Breast epithelium (tissue), 4 donors: Measurements from ENCODE around the gene CRPPA. TPM values are rescaled to one million over a fixed set of nuclear protein-coding genes. Genes with fewer than 3 reads are reported as not detected.
"Not testable (repeated sequence)": the region's sequence is repeated elsewhere in the genome, so short reads cannot be mapped to it uniquely, and the experiment has no call there.

Source experiments
- DNase-seq, 2 donors: peaks; one replicate each; pipeline ENCODE4 v3.0.0-alpha.2; 2019; ENCODE audit warnings: low spot score in 2 of 2
- H3K27ac ChIP-seq, 2 donors: fragments of 200-600 bp; sonication (generic) in 1 of 2; one replicate each; pipeline ENCODE4 v1.5.1; 2016 to 2019; ENCODE audit warnings: mild to moderate bottlenecking in 1 of 2
- H3K27me3 ChIP-seq, 2 donors: fragments of 200-600 bp; sonication (generic) in 1 of 2; one replicate each; pipeline versions ENCODE4 v1.5.1 to v1.6.0; 2017 to 2019; ENCODE audit warnings: control low read depth in 1 of 2, mild to moderate bottlenecking in 1 of 2
- H3K36me3 ChIP-seq: fragments of 200-600 bp; one replicate; pipeline ENCODE4 v1.5.1; 2019
- H3K4me1 ChIP-seq, 2 donors: fragments of 200-600 bp; sonication (generic); one replicate each; pipeline ENCODE4 v1.5.1; 2016 to 2019; ENCODE audit warnings: control low read depth in 1 of 2
- H3K4me3 ChIP-seq, 3 donors: fragments of 200-600 bp; sonication (generic); 1 replicate in 2 of 3; 2 replicates in 1 of 3; pipeline ENCODE4 v1.5.1; 2016 to 2019; ENCODE audit warnings: mild to moderate bottlenecking in 3 of 3, moderate library complexity in 2 of 3
- H3K9me3 ChIP-seq, 2 donors: fragments of 200-600 bp; sonication (generic) in 1 of 2; one replicate each; pipeline ENCODE4 v1.5.1; 2016 to 2019; ENCODE audit warnings: control low read depth in 1 of 2
- CTCF ChIP-seq, 3 donors: fragments of 450-650 bp; IDR thresholded peaks; one replicate each; pipeline ENCODE4 v1.5.1; 2016 to 2017; ENCODE audit warnings: antibody characterized with exemption in 3 of 3, mild to moderate bottlenecking in 3 of 3, moderate library complexity in 3 of 3
- POLR2A ChIP-seq: fragments of 450-650 bp; IDR thresholded peaks from one replicate; pipeline ENCODE4 v1.6.1; 2016; ENCODE audit warnings: antibody characterized with exemption, mild to moderate bottlenecking, moderate library complexity
- POLR2AphosphoS5 ChIP-seq, 3 donors: sonication (generic); formaldehyde crosslinking; IDR thresholded peaks; one replicate each; pipeline ENCODE4 v1.6.1; 2017; ENCODE audit warnings: antibody characterized with exemption in 3 of 3
- intact Hi-C: fragments of 100-400 bp; cut with DNase I; formaldehyde crosslinking; loops from one replicate; pipeline ENCODE4 v1.15.1; 2023; ENCODE audit warnings: low total_unique reads
- total RNA-seq, 3 donors: library from RNA; depleted of rRNA; stranded (reverse); fragments of >200 nt; gene quantifications; one replicate each; pipeline ENCODE4 v1.1.0, GENCODE V29; 2016

The CRPPA gene
- total RNA-seq, 3 donors from 2014 or later: 1.9 to 6.0 (median 2.9) TPM

DNA sequence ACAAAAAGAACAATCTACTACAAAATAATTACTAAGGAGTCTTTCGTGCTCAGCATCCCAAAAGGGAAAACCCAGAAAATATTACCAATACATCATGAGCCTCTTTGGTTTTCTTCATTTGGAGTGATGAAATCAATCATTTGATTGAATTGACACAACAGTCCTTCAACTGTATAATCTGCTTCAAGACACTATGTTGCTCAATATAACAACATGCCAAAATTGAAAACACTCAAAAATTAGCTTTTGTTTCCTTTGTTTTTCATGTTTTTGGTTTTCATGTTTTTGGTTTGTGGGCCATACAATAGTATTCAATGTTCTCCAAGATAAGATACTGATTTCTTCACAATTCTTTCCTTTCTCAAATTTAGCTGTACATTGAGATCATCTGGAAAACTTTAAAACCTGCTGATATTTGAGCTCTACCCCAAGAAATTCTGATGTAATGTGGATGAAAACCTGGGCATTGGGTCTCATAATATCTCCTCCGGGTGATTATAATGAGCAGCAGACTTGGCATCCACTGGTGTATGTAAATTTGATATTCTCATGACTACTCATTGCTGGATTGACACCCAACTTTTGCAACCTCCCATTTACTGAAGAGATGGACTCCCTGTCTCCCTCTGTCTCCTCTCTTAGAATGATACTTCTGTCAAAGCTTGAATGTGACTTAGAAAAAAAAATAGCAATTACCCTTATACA lies 39.6 kb upstream of the CRPPA start:
- Histone ChIP-seq H3K4me3 (no peak overlapping the region), H3K9me3 (no peaks in the 10 kb centered on the region), H3K27ac (no peak overlapping the region), H3K36me3 (no peaks in the 10 kb centered on the region), H3K27me3 (no peaks in the 10 kb centered on the region), H3K4me1 (no peaks in the 10 kb centered on the region)
- intact Hi-C loops: no loop called here
- TF ChIP-seq POLR2A: no peak
- TF ChIP-seq POLR2AphosphoS5 (IDR thresholded peaks at IDR 0.05): no peak
- TF ChIP-seq CTCF (IDR thresholded peaks at IDR 0.05): no peak
- no peak for DNase-seq

DNA sequence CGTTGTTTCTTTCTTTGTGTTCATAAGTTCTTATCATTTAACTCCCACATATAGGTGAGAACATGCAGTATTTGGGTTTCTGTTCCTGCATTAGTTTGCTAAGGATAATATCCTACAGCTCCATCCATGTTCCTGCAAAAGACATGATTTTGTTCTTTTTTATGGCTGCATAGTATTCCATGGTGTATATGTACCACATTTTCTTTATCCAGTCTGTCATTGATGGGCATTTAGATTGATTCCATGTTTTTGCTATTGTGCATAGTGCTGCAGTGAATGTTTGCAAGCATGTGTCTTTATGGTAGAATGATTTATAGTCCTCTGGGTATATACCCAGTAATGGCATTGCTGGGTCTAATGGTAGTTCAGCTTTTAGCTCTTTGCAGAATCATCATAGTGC lies 35.0 kb upstream of the CRPPA start:
- H3K4me3 ChIP-seq, intact Hi-C loops, H3K9me3 ChIP-seq, H3K4me1 ChIP-seq, H3K36me3 ChIP-seq, DNase-seq, H3K27me3 ChIP-seq, H3K27ac ChIP-seq: not testable (repeated sequence)

DNA sequence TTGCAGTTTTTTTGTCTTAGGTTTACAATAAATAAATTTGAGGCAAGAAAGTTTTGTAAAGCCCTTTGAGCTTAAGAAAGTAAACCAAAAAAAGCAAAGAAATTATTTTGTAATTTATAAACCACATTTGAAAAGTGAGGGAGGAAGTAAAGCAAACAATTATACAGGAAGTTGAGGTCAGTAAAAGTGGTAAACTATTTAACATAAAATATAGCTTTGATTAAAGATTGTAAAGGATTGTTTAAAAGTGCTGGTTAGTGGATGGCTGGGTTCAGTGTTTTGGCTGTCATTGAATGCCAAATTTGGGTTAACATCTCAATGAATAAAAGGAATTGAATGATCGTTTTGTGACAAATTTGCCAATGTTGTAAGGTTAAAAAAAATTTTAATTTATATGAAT lies 34.3 kb upstream of the CRPPA start:
- no peak for DNase-seq
- Histone ChIP-seq H3K9me3 (no peaks in the 10 kb centered on the region), H3K4me3 (no peak overlapping the region), H3K27me3 (no peaks in the 10 kb centered on the region), H3K36me3 (no peaks in the 10 kb centered on the region), H3K27ac (no peak overlapping the region), H3K4me1 (no peaks in the 10 kb centered on the region)
- no peak for TF ChIP-seq POLR2AphosphoS5 (IDR thresholded peaks at IDR 0.05)
- no peak for TF ChIP-seq POLR2A
- intact Hi-C loops: no loop called here

DNA sequence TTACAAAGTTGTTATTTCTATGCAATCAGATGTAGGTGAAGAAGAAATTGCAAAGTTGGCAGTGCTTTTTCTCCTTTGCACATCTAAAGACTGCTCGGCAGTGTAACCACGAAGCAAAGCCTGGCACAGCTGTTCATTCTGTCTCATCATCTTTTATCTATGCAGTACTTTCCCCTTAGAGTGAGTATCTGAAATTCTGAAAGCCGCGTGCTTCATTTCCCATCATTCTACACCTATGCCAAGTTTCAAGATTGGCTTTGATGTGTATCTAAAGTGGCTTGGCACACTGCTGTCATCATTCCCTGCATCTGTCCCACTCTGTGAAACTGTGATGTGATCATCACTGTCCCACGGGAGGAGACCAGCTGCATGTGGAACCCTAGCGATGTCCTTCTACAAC lies 29.0 kb upstream of the CRPPA start:
- intact Hi-C loops: no loop called here
- Histone ChIP-seq H3K9me3 (no peaks in the 10 kb centered on the region), H3K36me3 (no peaks in the 10 kb centered on the region), H3K27me3 (no peaks in the 10 kb centered on the region), H3K27ac (no peak overlapping the region), H3K4me3 (no peak overlapping the region), H3K4me1 (no peaks in the 10 kb centered on the region)
- no peak for TF ChIP-seq CTCF (IDR thresholded peaks at IDR 0.05)
- TF ChIP-seq POLR2A: no peak
- TF ChIP-seq POLR2AphosphoS5 (IDR thresholded peaks at IDR 0.05): no peak
- no peak for DNase-seq

GRCh38 chr7:16447876-16448275 lies 26.5 kb upstream of the CRPPA start:
- H3K27ac ChIP-seq: peak overlapping the region in 1 of 2 donors; percentile 15
- no peak for DNase-seq
- no peaks in the 10 kb centered on the region for H3K27me3 ChIP-seq
- no peaks in the 10 kb centered on the region for H3K9me3 ChIP-seq
- TF ChIP-seq CTCF (IDR thresholded peaks at IDR 0.05) (no peak), POLR2A (no peak), POLR2AphosphoS5 (IDR thresholded peaks at IDR 0.05) (no peak)
- intact Hi-C loops: no loop called here
- no peak overlapping the region for H3K4me3 ChIP-seq
- H3K4me1 ChIP-seq: no peaks in the 10 kb centered on the region
- no peaks in the 10 kb centered on the region for H3K36me3 ChIP-seq

DNA sequence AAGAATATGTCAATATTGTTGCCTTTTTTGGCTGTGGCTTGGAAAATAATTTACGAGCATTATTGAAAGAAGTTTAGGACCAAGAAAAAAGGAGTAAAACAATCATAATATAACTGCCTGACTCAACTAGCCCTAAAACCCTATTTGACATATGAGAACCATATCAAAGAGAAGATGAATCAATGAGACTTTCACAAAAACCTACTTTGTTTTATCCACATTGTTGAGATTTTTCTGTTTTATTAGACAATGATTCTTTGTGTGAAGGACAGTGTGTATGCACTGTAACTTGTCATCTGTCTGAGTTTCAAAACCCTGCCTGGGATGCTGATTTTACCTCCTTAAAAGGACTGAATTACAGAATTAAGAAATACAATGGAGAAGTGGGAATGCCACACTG lies 25.2 kb upstream of the CRPPA start:
- Histone ChIP-seq H3K9me3 (no peaks in the 10 kb centered on the region), H3K4me3 (no peak overlapping the region), H3K27me3 (no peaks in the 10 kb centered on the region), H3K4me1 (no peaks in the 10 kb centered on the region), H3K27ac (no peak overlapping the region), H3K36me3 (no peaks in the 10 kb centered on the region)
- TF ChIP-seq POLR2A: no peak
- no peak for TF ChIP-seq POLR2AphosphoS5 (IDR thresholded peaks at IDR 0.05)
- TF ChIP-seq CTCF (IDR thresholded peaks at IDR 0.05): no peak
- no peak for DNase-seq
- intact Hi-C loops: no loop called here

- H3K36me3 ChIP-seq, H3K9me3 ChIP-seq, H3K27me3 ChIP-seq, H3K27ac ChIP-seq, DNase-seq, H3K4me3 ChIP-seq, intact Hi-C loops, H3K4me1 ChIP-seq: not testable (repeated sequence)
These were observed 22.5 kb upstream of the CRPPA start for GRCh38 chr7:16443871-16444270.
